ENCODE data around the gene CFAP74.

- TF ChIP-seq POLR2A (IDR thresholded peaks at IDR 0.05; ENCODE audit: low read length), result no peak
- no peak for TF ChIP-seq GATA1 (IDR thresholded peaks at IDR 0.05; ENCODE audit: low read depth, low read length)
Measured at GRCh38 chr1:1981142-1981500, 22.5 kb downstream of the CFAP74 start.

Data from erythroblast (primary cell).